ENCODE results near the gene CEMIP2.
"Not testable (repeated sequence)": the region's sequence is repeated elsewhere in the genome, so short reads cannot be mapped to it uniquely, and the experiment has no call there.

CEMIP2 gene

GRCh38 chr9:71706176-71706575 lies 62.1 kb downstream of the CEMIP2 start:
- DNase-seq = no peak

GRCh38 chr9:71704796-71705195 lies 63.5 kb downstream of the CEMIP2 start:
- DNase-seq = no peak

GRCh38 chr9:71703172-71703872 lies 65.0 kb downstream of the CEMIP2 start:
- DNase-seq = no peak

- no peak for DNase-seq
These were observed 70.4 kb downstream of the CEMIP2 start for GRCh38 chr9:71697882-71698281.

GRCh38 chr9:71694332-71694731 lies 74.0 kb downstream of the CEMIP2 start:
- no peak for DNase-seq

GRCh38 chr9:71693607-71694006 lies 74.7 kb downstream of the CEMIP2 start:
- DNase-seq = no peak

GRCh38 chr9:71692337-71692736 lies 76.0 kb downstream of the CEMIP2 start:
- no peak for DNase-seq

GRCh38 chr9:71691576-71691975 lies 76.7 kb downstream of the CEMIP2 start:
- not testable (repeated sequence) for DNase-seq

GRCh38 chr9:71690689-71691435 lies 77.5 kb downstream of the CEMIP2 start:
- DNase-seq = peak; percentile 4

- DNase-seq = no peak
These were observed 78.1 kb downstream of the CEMIP2 start for GRCh38 chr9:71690063-71690688.

GRCh38 chr9:71687676-71688075 lies 80.6 kb downstream of the CEMIP2 start:
- DNase-seq = no peak

GRCh38 chr9:71685988-71686387 lies 82.3 kb downstream of the CEMIP2 start:
- no peak for DNase-seq

- DNase-seq = no peak
These were observed 82.9 kb downstream of the CEMIP2 start for GRCh38 chr9:71685394-71685793.

- DNase-seq = no peak
These were observed 83.7 kb downstream of the CEMIP2 start for GRCh38 chr9:71684566-71684965.

- DNase-seq = no peak
These were observed 84.6 kb downstream of the CEMIP2 start for GRCh38 chr9:71683598-71684235.

- DNase-seq = no peak
These were observed 86.5 kb downstream of the CEMIP2 start for GRCh38 chr9:71681708-71682272.

- DNase-seq = no peak
These were observed 87.1 kb downstream of the CEMIP2 start for GRCh38 chr9:71681104-71681707.

GRCh38 chr9:71680189-71680980 lies 87.9 kb downstream of the CEMIP2 start:
- no peak for DNase-seq

- DNase-seq = no peak
These were observed 89.3 kb downstream of the CEMIP2 start for GRCh38 chr9:71678999-71679398.

- DNase-seq = no peak
These were observed 91.1 kb downstream of the CEMIP2 start for GRCh38 chr9:71677209-71677608.

- no peak for DNase-seq
These were observed 91.9 kb downstream of the CEMIP2 start for GRCh38 chr9:71676460-71676859.

GRCh38 chr9:71675857-71676165 lies 92.5 kb downstream of the CEMIP2 start:
- DNase-seq = no peak
